Upper lobe of left lung (tissue), 6 donors: ENCODE results near the gene PDE1A. TPM values are rescaled to one million over a fixed set of nuclear protein-coding genes. Genes with fewer than 3 reads are reported as not detected.

Experiments used
- ATAC-seq, 2 donors: fragments of 200-7000 bp; cut with Tn5 transposase; one replicate each; pipeline ENCODE4 v1.9.1; 2022; ENCODE audit warnings: mild to moderate bottlenecking in 2 of 2, moderate library complexity in 2 of 2; ENCODE audit not compliant: low FRiP score in 2 of 2
- DNase-seq, 2 donors: peaks; one replicate each; pipeline ENCODE4 v3.0.0-alpha.2; 2019 to 2020
- H3K27ac ChIP-seq, 4 donors: fragments of 200-600 bp; sonication (generic); one replicate each; pipeline ENCODE4 v1.5.1; 2016 to 2019
- H3K27me3 ChIP-seq, 4 donors: fragments of 200-600 bp; sonication (generic); one replicate each; pipeline ENCODE4 v1.5.1; 2017 to 2019
- H3K36me3 ChIP-seq, 4 donors: fragments of 200-600 bp; sonication (generic); one replicate each; pipeline ENCODE4 v1.5.1; 2016 to 2019
- H3K4me1 ChIP-seq, 4 donors: fragments of 200-600 bp; sonication (generic); one replicate each; pipeline ENCODE4 v1.5.1; 2018 to 2019
- H3K4me3 ChIP-seq, 4 donors: fragments of 200-600 bp; sonication (generic); one replicate each; pipeline ENCODE4 v1.5.1; 2017 to 2019; ENCODE audit warnings: mild to moderate bottlenecking in 2 of 4, moderate library complexity in 1 of 4
- H3K9me3 ChIP-seq, 4 donors: fragments of 200-600 bp; sonication (generic); one replicate each; pipeline ENCODE4 v1.5.1; 2018 to 2019
- EP300 ChIP-seq, 4 donors: sonication (generic); formaldehyde crosslinking; IDR thresholded peaks; one replicate each; pipeline ENCODE4 v1.5.1; 2017; ENCODE audit warnings: antibody characterized with exemption in 4 of 4, control low read depth in 2 of 4
- POLR2A ChIP-seq, 4 donors: fragments of 450-650 bp; IDR thresholded peaks; one replicate each; pipeline ENCODE4 v1.5.1; 2016 to 2017; ENCODE audit warnings: antibody characterized with exemption in 4 of 4, mild to moderate bottlenecking in 2 of 4
- POLR2AphosphoS5 ChIP-seq, 2 donors: sonication (generic); formaldehyde crosslinking; IDR thresholded peaks; one replicate each; pipeline ENCODE4 v1.5.1; 2017; ENCODE audit warnings: antibody characterized with exemption in 2 of 2
- WGBS, 2 donors: methylation state at CpG; one replicate each; pipeline ENCODE4 v1.1.5; 2017 to 2018; 5-methylcytosine and 5-hydroxymethylcytosine counted together
- total RNA-seq, 6 donors: library from RNA; depleted of rRNA in 4 of 6; stranded (reverse); fragments of >200 nt in 4 of 6; gene quantifications; one replicate each; pipeline versions ENCODE4 v1.1.0 to v1.2.1, GENCODE V29; 2016 to 2021
- TF ChIP-seq, protein P1 (sequence below), 6 experiments: fragments of 450-650 bp in 4 of 6; fragments of 200-600 bp in 2 of 6; sonication (generic) in 2 of 6; IDR thresholded peaks; one replicate each; pipeline ENCODE4 v1.5.1; 2016 to 2019; ENCODE audit warnings: antibody characterized with exemption in 6 of 6
- donor health status: DM: no; HTN: no; CAD: no; lungs with moderate emphysema.
- donor health status: DM: no; HTN: yes; CAD: no; lungs with severe emphysema.

Gene PDE1A
- total RNA-seq, 6 donors from 2014 or later: 0.67 to 4.3 (median 2.5) TPM

DNA sequence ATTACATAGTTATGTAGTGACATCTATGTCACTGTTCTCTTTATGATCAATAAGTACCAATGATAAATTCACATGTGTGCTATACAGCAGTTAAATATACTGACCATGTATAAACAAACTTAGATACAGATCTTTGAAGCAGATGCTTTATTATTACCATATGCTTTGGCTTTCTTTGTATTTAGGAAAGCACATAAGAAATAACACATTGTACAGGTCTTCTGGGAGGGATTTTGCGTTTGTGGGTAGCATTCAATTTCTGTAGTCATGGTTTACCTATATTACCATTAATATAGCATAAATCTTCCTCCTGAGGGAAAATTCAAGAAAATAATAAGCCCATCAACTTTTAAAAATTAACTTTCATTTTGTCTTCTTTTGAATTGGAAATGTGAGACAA, 1.6 kb upstream of the PDE1A start:
- no peaks in the 10 kb centered on the region for H3K9me3 ChIP-seq
- no peak for DNase-seq
- no peak overlapping the region for H3K4me3 ChIP-seq
- TF ChIP-seq EP300 (IDR thresholded peaks at IDR 0.05): no peak
- TF ChIP-seq, protein P1, sequence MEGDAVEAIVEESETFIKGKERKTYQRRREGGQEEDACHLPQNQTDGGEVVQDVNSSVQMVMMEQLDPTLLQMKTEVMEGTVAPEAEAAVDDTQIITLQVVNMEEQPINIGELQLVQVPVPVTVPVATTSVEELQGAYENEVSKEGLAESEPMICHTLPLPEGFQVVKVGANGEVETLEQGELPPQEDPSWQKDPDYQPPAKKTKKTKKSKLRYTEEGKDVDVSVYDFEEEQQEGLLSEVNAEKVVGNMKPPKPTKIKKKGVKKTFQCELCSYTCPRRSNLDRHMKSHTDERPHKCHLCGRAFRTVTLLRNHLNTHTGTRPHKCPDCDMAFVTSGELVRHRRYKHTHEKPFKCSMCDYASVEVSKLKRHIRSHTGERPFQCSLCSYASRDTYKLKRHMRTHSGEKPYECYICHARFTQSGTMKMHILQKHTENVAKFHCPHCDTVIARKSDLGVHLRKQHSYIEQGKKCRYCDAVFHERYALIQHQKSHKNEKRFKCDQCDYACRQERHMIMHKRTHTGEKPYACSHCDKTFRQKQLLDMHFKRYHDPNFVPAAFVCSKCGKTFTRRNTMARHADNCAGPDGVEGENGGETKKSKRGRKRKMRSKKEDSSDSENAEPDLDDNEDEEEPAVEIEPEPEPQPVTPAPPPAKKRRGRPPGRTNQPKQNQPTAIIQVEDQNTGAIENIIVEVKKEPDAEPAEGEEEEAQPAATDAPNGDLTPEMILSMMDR (IDR thresholded peaks at IDR 0.05): no peak
- no peak for TF ChIP-seq POLR2AphosphoS5 (IDR thresholded peaks at IDR 0.05)
- no peak for TF ChIP-seq POLR2A (IDR thresholded peaks at IDR 0.05)
- no peaks in the 10 kb centered on the region for H3K27me3 ChIP-seq
- 90 to 93% methylated on average over 1 of the region's 1 CpG for WGBS, 2 donors
- no peak overlapping the region for H3K27ac ChIP-seq
- no peak for ATAC-seq
- H3K36me3 ChIP-seq: no peaks in the 10 kb centered on the region
- no peaks in the 10 kb centered on the region for H3K4me1 ChIP-seq

DNA sequence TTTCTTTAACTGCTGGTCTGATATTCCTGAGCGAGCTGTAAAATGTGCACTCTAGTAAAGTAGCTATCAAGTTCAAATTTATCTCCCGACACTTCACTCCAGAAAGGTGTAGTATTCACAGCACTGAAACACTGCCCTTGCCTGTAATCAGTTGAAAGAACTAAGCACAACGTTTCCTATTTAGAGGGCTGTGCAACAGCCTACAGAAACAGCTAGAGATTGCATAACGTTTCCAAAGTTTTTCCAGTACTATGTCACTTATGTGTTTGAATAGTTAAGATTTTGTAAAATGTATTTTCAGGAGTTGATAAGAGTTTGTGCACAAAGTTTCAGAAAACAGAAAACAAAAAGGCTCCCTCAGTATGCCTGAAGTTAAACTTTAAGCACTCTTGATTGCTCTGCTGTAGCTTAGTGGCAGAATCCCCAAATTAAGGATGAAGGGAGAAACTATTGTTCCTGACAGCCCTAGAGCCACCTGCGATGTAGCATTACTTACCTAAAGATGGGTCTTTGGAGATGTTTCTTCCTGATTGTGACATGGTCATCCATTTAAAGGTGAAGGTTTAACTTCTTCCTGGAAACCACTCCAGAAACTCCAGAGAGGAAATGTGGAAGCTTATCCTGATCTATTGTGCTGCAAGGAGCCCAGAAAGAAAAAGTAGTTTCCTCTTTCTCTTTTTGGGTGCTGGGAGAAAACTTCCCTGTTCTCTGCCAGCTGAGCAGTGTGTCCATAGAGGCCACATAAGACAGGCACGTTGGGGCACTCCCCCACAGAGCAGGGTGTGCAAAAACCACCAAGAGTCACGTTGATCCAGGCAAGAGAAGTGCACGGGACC, 536 bp downstream of the PDE1A start:
- peak in 1 of 2 donors; percentile 63 for ATAC-seq
- no peak for DNase-seq
- WGBS, 2 donors: 22 to 23% methylated on average over 8 of the region's 8 CpGs
- peak overlapping the region in 3 of 4 donors; percentile 5 to 41 (median 32) for H3K4me3 ChIP-seq
- no peaks in the 10 kb centered on the region for H3K4me1 ChIP-seq
- H3K36me3 ChIP-seq: no peaks in the 10 kb centered on the region
- H3K27ac ChIP-seq: no peak overlapping the region
- H3K27me3 ChIP-seq: no peaks in the 10 kb centered on the region
- no peaks in the 10 kb centered on the region for H3K9me3 ChIP-seq
- TF ChIP-seq POLR2AphosphoS5 (IDR thresholded peaks at IDR 0.05): no peak
- no peak for TF ChIP-seq POLR2A (IDR thresholded peaks at IDR 0.05)
- TF ChIP-seq EP300 (IDR thresholded peaks at IDR 0.05): no peak
- TF ChIP-seq, protein P1 (IDR thresholded peaks at IDR 0.05): no peak

DNA sequence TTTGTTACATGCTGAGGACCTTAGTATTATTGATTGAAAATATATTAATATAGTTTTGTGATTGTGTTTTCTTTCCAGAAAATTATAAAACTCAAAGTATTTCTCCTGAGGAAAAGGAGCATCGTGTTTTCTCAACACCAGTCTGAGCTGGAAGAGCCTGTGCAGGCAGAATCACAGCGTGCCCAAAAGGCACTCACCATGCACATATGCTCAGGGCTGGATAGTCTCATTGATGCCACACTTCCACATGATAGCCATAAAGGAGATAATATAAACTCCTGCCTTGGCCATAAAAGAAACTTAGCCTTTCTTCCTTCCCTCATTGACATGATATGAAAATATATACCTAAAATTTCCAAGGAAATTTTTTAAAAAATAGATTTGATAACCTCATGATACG, 4.0 kb downstream of the PDE1A start:
- H3K27ac ChIP-seq: no peak overlapping the region
- H3K4me3 ChIP-seq: no peak overlapping the region

DNA sequence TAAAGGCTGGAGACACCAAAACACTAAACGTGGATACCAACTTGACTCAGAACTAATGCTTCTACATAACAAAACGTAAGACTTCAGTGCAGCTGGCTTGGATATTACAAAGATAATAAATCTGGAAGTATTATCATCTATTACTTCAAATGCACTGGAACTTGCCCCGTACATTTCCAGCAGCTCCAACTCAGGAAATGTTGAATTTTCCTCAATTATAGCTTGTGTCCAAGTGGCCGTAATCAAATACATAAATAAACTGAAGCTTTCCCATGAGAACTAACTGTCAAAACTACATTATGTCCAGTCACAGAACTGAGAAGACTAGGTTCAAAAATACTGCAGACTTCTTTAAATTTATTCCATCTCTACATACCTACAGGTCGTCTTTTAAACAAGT, 6.2 kb downstream of the PDE1A start:
- no peaks in the 10 kb centered on the region for H3K27me3 ChIP-seq
- H3K36me3 ChIP-seq: no peaks in the 10 kb centered on the region
- no peak overlapping the region for H3K4me3 ChIP-seq
- WGBS, 2 donors: 68% methylated on average over 5 of the region's 5 CpGs
- ATAC-seq (no peak), DNase-seq (no peak)
- no peak overlapping the region for H3K27ac ChIP-seq
- no peaks in the 10 kb centered on the region for H3K4me1 ChIP-seq
- no peaks in the 10 kb centered on the region for H3K9me3 ChIP-seq
- no peak for TF ChIP-seq POLR2A (IDR thresholded peaks at IDR 0.05)
- no peak for TF ChIP-seq POLR2AphosphoS5 (IDR thresholded peaks at IDR 0.05)
- TF ChIP-seq, protein P1 (IDR thresholded peaks at IDR 0.05): no peak
- no peak for TF ChIP-seq EP300 (IDR thresholded peaks at IDR 0.05)

More for the DNA sequence above, 4.0 kb downstream of the PDE1A start:
- Histone ChIP-seq H3K36me3 (no peaks in the 10 kb centered on the region), H3K4me1 (no peaks in the 10 kb centered on the region), H3K27me3 (no peaks in the 10 kb centered on the region), H3K9me3 (no peaks in the 10 kb centered on the region)
- ATAC-seq (no peak), DNase-seq (no peak)
- WGBS, 2 donors: 82 to 83% methylated on average over 3 of the region's 3 CpGs
- TF ChIP-seq POLR2AphosphoS5 (IDR thresholded peaks at IDR 0.05) (no peak), EP300 (IDR thresholded peaks at IDR 0.05) (no peak), POLR2A (IDR thresholded peaks at IDR 0.05) (no peak)
- TF ChIP-seq, protein P1 (IDR thresholded peaks at IDR 0.05): no peak

DNA sequence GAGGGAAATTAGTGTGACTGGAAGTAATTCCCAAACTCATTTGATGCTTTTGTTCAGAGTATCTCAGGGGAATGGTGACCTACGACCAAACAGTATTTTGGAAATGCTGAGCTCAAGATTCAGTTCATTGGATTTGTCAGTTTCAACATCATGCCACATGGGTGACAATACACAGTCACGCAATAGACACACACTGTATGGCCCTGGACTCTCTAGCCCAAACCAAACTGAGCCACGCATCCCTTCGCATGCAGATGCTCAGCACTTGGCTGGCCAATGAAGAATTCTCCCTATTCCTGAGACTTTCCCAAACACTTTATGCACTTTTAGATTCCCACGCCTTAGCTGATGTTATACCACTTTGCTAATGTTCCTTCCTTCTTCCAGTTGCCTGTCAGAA, 10.0 kb downstream of the PDE1A start:
- no peak for DNase-seq
- TF ChIP-seq POLR2AphosphoS5 (IDR thresholded peaks at IDR 0.05) (no peak), EP300 (IDR thresholded peaks at IDR 0.05) (no peak), POLR2A (IDR thresholded peaks at IDR 0.05) (no peak)
- TF ChIP-seq, protein P1 (IDR thresholded peaks at IDR 0.05): no peak
- Histone ChIP-seq H3K36me3 (no peaks in the 10 kb centered on the region), H3K27me3 (no peaks in the 10 kb centered on the region), H3K4me1 (no peaks in the 10 kb centered on the region), H3K9me3 (no peaks in the 10 kb centered on the region), H3K4me3 (no peak overlapping the region), H3K27ac (no peak overlapping the region)
- ATAC-seq: no peak
- 94 to 95% methylated on average over 5 of the region's 5 CpGs for WGBS, 2 donors
